GM10248 (cell line): ENCODE measurements around the gene GADD45A.

Source experiments
- CTCF ChIA-PET: fragments of 300-600 bp; sonication (Branson Sonifier 250); formaldehyde crosslinking; extraction: SDS; loops from one replicate; lab custom pipeline; 2021; ENCODE audit warnings: antibody characterized with exemption; lab: Yijun Ruan, JAX
- POLR2A ChIA-PET: fragments of 350-650 bp; sonication (Branson Sonifier 250); formaldehyde crosslinking; extraction: SDS; loops from one replicate; lab custom pipeline; 2020; ENCODE audit warnings: antibody characterized with exemption; lab: Yijun Ruan, JAX
- DNase-seq: peaks from one replicate; pipeline ENCODE4 v3.0.0; 2012; ENCODE audit errors: extremely low spot score
- TF ChIP-seq, protein P1 (sequence below): IDR thresholded peaks from 2 replicates; pipeline ENCODE4 v1.5.1; 2012; ENCODE audit warnings: mild to moderate bottlenecking, low read depth; ENCODE audit errors: extremely low read depth, missing control alignments, control extremely low read depth

The GADD45A gene

GRCh38 chr1:67646145-67647035, 38.6 kb upstream of the GADD45A start:
- TF ChIP-seq, protein P1, sequence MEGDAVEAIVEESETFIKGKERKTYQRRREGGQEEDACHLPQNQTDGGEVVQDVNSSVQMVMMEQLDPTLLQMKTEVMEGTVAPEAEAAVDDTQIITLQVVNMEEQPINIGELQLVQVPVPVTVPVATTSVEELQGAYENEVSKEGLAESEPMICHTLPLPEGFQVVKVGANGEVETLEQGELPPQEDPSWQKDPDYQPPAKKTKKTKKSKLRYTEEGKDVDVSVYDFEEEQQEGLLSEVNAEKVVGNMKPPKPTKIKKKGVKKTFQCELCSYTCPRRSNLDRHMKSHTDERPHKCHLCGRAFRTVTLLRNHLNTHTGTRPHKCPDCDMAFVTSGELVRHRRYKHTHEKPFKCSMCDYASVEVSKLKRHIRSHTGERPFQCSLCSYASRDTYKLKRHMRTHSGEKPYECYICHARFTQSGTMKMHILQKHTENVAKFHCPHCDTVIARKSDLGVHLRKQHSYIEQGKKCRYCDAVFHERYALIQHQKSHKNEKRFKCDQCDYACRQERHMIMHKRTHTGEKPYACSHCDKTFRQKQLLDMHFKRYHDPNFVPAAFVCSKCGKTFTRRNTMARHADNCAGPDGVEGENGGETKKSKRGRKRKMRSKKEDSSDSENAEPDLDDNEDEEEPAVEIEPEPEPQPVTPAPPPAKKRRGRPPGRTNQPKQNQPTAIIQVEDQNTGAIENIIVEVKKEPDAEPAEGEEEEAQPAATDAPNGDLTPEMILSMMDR, result no peak
- ChIA-PET CTCF (interaction anchor here (1.1 to 1.4 kb wide), 3 partner anchors 11 to 120 kb away, joined by 3 to 5 read pairs (median 3); no protein-coding TSS in a partner anchor), POLR2A (no interaction called here)
- no peak for DNase-seq

DNA sequence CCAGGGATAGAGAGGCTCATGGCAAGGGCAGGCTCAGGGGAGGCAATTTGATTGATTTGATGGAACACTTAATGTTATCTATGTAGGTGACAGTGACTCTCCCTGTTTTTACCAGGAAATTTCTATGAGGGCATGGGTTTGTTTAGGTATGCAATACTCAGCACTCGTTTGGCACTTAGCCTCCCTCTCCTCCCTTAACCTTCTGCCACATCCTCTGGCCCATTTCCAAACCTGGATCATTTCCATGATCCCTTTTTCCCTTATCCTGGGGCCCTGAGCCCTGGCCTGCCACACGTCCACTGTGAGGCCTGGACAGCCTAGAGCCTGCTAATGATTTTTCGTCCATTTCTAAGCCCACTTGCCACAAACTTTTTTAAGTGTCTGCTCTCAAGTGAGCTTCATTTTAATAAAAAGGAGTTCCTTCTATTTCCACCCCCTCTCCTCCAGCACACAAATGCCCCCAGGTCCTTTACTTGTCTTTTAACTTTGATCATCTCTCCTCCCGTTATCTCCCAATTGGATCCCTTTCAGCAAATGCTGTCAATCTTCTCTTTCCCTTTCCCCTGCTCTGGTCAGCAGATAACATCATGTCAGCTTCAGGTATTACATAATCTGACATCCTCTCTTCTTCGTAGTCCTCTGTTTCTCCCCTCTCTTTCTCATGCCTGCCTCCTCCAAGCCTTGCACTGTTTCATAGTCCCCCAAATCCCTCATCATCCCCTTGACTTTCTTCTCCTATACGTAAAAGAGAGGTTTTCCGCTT, 37.8 kb upstream of the GADD45A start:
- TF ChIP-seq, protein P1, result no peak
- POLR2A ChIA-PET, result no interaction called here
- DNase-seq, result no peak
- CTCF ChIA-PET, result interaction anchor here (1.0 to 1.4 kb wide), 4 partner anchors 10 to 120 kb away, joined by 3 to 5 read pairs (median 3); no protein-coding TSS in a partner anchor

DNA sequence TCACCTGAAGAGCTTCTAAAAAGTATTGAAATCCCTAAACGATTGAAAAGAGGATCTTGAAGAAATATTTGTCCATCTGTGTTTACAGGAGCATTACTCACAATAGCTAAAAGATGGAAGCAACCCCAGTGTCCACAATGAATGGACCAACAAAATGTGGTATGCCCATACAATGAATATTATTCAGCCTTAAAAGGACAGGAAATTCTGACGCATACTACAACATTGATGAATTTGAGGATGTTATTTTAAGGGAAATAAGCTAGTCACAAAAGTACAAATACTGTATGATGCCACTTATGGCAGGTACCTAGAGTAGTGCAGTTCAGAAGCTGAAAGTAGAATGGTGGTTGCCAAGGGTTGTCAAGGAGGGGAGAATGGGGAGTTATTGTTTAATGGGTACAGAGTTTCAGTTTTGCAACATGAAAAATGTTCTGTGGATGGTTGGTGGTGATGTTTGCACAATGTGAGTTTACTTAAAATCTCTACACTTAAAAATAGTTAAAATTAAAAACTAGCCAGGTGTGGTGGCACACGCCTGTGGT, 37.1 kb upstream of the GADD45A start:
- TF ChIP-seq, protein P1, result no peak
- no peak for DNase-seq
- ChIA-PET POLR2A (no interaction called here), CTCF (interaction anchor here (1.0 to 1.4 kb wide), 3 partner anchors 9 to 37 kb away, joined by 3 to 5 read pairs (median 3); no protein-coding TSS in a partner anchor)

DNA sequence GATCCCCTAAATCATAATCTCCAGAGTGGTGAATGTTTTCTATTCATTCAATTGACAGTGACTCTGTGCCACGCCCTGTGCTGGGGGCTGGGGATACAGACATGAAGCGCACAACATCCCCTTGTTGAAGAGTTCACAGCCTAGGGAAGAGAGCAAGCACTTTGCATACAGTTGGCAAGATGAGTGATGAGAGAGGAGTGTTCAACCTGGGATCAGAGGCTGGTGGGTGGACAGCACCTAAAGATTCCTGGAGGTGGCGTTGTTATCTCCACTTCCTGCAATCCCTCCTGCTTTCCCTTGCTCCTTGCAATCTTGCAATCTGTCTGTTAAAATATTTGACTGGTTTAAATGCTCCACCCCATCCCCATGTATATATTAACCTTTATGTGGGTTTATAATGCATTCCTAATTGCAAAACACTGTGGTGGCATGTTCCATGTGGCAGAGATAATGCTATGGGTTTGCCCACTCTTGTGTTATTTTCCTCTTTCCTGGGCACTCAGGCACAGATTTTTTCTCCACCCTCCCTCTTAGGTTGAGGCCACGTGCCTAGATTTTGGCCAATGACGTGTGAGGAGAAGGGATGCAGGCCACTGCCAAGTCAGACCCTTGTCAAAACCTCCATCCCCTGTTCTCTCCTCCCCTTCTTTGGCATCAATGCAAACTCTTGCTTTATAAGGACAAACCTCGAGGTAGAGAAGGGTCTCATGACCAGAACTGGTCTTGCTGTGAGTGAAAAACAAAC, 36.2 kb upstream of the GADD45A start:
- DNase-seq, result no peak
- ChIA-PET CTCF (no interaction called here), POLR2A (no interaction called here)
- TF ChIP-seq, protein P1, result no peak

- ChIA-PET CTCF (interaction anchor here (1.6 kb wide), 1 partner anchor 116 kb away, joined by 4 read pairs; no protein-coding TSS in a partner anchor), POLR2A (no interaction called here)
- DNase-seq, result no peak
- TF ChIP-seq, protein P1, result no peak
These were observed 34.9 kb upstream of the GADD45A start for GRCh38 chr1:67650061-67650460.
